IPS-20b (cell line): ENCODE results near the gene IFT25.

Experiments
- H3K27ac ChIP-seq: one replicate; pipeline ENCODE4 v1.5.1; 2013; ENCODE audit warnings: low read length
- H3K27me3 ChIP-seq: 2 replicates; pipeline ENCODE4 v1.6.1; 2013; ENCODE audit warnings: mild to moderate bottlenecking, low read length, inconsistent platforms; ENCODE audit not compliant: insufficient read depth
- H3K36me3 ChIP-seq: 2 replicates; pipeline ENCODE4 v1.6.1; 2013; ENCODE audit warnings: low read depth, mild to moderate bottlenecking, inconsistent platforms, low read length, moderate library complexity; ENCODE audit not compliant: insufficient read depth
- H3K4me1 ChIP-seq: 2 replicates; pipeline ENCODE4 v1.6.1; 2013; ENCODE audit warnings: mild to moderate bottlenecking, control low read depth, inconsistent platforms, low read length, moderate library complexity; ENCODE audit not compliant: insufficient read depth
- H3K4me3 ChIP-seq: 2 replicates; pipeline ENCODE4 v1.5.1; 2013; ENCODE audit warnings: mild to moderate bottlenecking, low read length, inconsistent platforms
- H3K9ac ChIP-seq: 2 replicates; pipeline ENCODE4 v1.6.1; 2013; ENCODE audit warnings: low read depth, mild to moderate bottlenecking, inconsistent platforms, low read length, moderate library complexity
- H3K9me3 ChIP-seq: 2 replicates; pipeline ENCODE4 v1.6.1; 2013; ENCODE audit warnings: mild to moderate bottlenecking, low read depth, low read length, inconsistent platforms; ENCODE audit not compliant: insufficient read depth

IFT25 gene

DNA sequence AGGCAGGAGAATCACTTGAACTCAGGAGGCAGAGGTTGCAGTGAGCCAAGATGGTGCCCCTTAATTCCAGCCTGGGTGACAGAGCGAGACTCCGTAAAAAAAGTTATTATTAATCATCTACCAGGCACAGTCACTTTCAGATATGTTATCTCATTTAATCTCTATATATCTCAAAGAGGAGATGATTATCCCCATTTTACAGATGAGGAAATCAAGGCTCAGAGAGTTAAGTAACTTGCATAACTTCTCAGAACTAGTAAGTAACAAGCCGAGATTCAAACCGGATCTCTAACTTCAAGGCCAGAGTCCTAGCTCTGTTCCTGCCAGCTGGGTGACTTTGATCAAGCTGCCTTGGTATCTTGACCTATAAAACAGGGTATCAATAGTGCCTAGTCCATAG is 34.1 kb downstream of the IFT25 start:
- no peaks in the 10 kb centered on the region for H3K27me3 ChIP-seq
- no peaks in the 10 kb centered on the region for H3K9me3 ChIP-seq
- H3K9ac ChIP-seq: no peak overlapping the region
- H3K4me1 ChIP-seq: peaks cover 24% of the 10 kb centered on the region
- H3K4me3 ChIP-seq: no peak overlapping the region
- no peaks in the 10 kb centered on the region for H3K36me3 ChIP-seq
- H3K27ac ChIP-seq: no peak overlapping the region

DNA sequence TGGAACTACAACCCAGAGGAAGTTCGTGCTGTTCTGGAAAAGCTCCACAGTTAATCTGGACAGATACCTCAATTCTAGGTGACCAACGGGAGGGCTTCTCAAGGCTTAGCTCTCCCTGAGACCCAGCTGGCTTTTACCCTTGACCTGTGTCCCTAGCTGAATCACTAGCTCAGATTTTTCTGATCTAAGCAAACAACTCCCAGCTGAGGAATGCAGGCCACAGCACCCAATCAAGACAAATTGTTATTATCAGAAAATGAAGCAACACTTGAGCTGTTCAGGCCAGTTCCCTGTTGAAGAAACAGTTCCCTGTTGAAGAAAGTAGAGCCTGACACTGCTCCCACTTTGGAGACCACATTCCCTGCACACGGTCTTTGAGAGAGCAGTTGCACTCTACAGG is 35.6 kb downstream of the IFT25 start:
- no peak overlapping the region for H3K9ac ChIP-seq
- H3K4me1 ChIP-seq: peaks cover 21% of the 10 kb centered on the region
- no peak overlapping the region for H3K27ac ChIP-seq
- no peaks in the 10 kb centered on the region for H3K36me3 ChIP-seq
- no peak overlapping the region for H3K4me3 ChIP-seq
- H3K9me3 ChIP-seq: no peaks in the 10 kb centered on the region
- H3K27me3 ChIP-seq: no peaks in the 10 kb centered on the region

- no peak overlapping the region for H3K27ac ChIP-seq
- no peaks in the 10 kb centered on the region for H3K4me1 ChIP-seq
- no peak overlapping the region for H3K4me3 ChIP-seq
- H3K9me3 ChIP-seq: no peaks in the 10 kb centered on the region
- no peaks in the 10 kb centered on the region for H3K27me3 ChIP-seq
- H3K9ac ChIP-seq: no peak overlapping the region
- no peaks in the 10 kb centered on the region for H3K36me3 ChIP-seq
Observed at GRCh38 chr1:53906121-53906520, 39.4 kb downstream of the IFT25 start.

- H3K4me1 ChIP-seq: no peaks in the 10 kb centered on the region
- H3K27me3 ChIP-seq: no peaks in the 10 kb centered on the region
- no peaks in the 10 kb centered on the region for H3K36me3 ChIP-seq
- no peak overlapping the region for H3K4me3 ChIP-seq
- H3K27ac ChIP-seq: no peak overlapping the region
- H3K9ac ChIP-seq: no peak overlapping the region
- H3K9me3 ChIP-seq: no peaks in the 10 kb centered on the region
Observed at GRCh38 chr1:53905509-53905908, 40.0 kb downstream of the IFT25 start.

- H3K4me1 ChIP-seq: no peaks in the 10 kb centered on the region
- no peaks in the 10 kb centered on the region for H3K9me3 ChIP-seq
- H3K27ac ChIP-seq: no peak overlapping the region
- H3K36me3 ChIP-seq: no peaks in the 10 kb centered on the region
- no peaks in the 10 kb centered on the region for H3K27me3 ChIP-seq
- no peak overlapping the region for H3K4me3 ChIP-seq
- no peak overlapping the region for H3K9ac ChIP-seq
Observed at GRCh38 chr1:53902235-53903138, 43.0 kb downstream of the IFT25 start.

GRCh38 chr1:53899708-53900107 is 45.8 kb downstream of the IFT25 start:
- H3K9ac ChIP-seq: no peak overlapping the region
- no peak overlapping the region for H3K4me3 ChIP-seq
- H3K4me1 ChIP-seq: no peaks in the 10 kb centered on the region
- H3K9me3 ChIP-seq: no peaks in the 10 kb centered on the region
- H3K27ac ChIP-seq: no peak overlapping the region
- H3K36me3 ChIP-seq: no peaks in the 10 kb centered on the region
- no peaks in the 10 kb centered on the region for H3K27me3 ChIP-seq

GRCh38 chr1:53899206-53899628 is 46.3 kb downstream of the IFT25 start:
- Histone ChIP-seq H3K9ac (no peak overlapping the region), H3K9me3 (no peaks in the 10 kb centered on the region), H3K27me3 (no peaks in the 10 kb centered on the region), H3K4me3 (no peak overlapping the region), H3K36me3 (no peaks in the 10 kb centered on the region), H3K4me1 (no peaks in the 10 kb centered on the region), H3K27ac (no peak overlapping the region)

GRCh38 chr1:53896635-53897229 is 48.8 kb downstream of the IFT25 start:
- Histone ChIP-seq H3K9me3 (no peaks in the 10 kb centered on the region), H3K4me1 (no peaks in the 10 kb centered on the region), H3K9ac (no peak overlapping the region), H3K27me3 (no peaks in the 10 kb centered on the region), H3K27ac (no peak overlapping the region), H3K4me3 (no peak overlapping the region), H3K36me3 (no peaks in the 10 kb centered on the region)

- Histone ChIP-seq H3K4me3 (no peak overlapping the region), H3K36me3 (no peaks in the 10 kb centered on the region), H3K27ac (no peak overlapping the region), H3K9me3 (no peaks in the 10 kb centered on the region), H3K4me1 (no peaks in the 10 kb centered on the region), H3K9ac (no peak overlapping the region), H3K27me3 (no peaks in the 10 kb centered on the region)
Observed at GRCh38 chr1:53895421-53895820, 50.1 kb downstream of the IFT25 start.

- Histone ChIP-seq H3K9ac (no peak overlapping the region), H3K27me3 (no peaks in the 10 kb centered on the region), H3K4me1 (no peaks in the 10 kb centered on the region), H3K4me3 (no peak overlapping the region), H3K9me3 (no peaks in the 10 kb centered on the region), H3K27ac (no peak overlapping the region), H3K36me3 (no peaks in the 10 kb centered on the region)
Observed at GRCh38 chr1:53894644-53895043, 50.9 kb downstream of the IFT25 start.

- no peaks in the 10 kb centered on the region for H3K9me3 ChIP-seq
- no peaks in the 10 kb centered on the region for H3K27me3 ChIP-seq
- no peak within 1 kb of the TSS for H3K9ac ChIP-seq
- no peaks in the 10 kb centered on the region for H3K4me1 ChIP-seq
- no peak within 1 kb of the TSS for H3K4me3 ChIP-seq
- H3K36me3 ChIP-seq: no peaks in the 10 kb centered on the region
- no peak within 1 kb of the TSS for H3K27ac ChIP-seq
Observed at GRCh38 chr1:53893999-53894636, 51.4 kb downstream of the IFT25 start, which contains the start of gene DIO1. TSS of gene DIO1 (plus strand) at chr1:53894187. CDS start at chr1:53894211, 24 bp downstream.

DNA sequence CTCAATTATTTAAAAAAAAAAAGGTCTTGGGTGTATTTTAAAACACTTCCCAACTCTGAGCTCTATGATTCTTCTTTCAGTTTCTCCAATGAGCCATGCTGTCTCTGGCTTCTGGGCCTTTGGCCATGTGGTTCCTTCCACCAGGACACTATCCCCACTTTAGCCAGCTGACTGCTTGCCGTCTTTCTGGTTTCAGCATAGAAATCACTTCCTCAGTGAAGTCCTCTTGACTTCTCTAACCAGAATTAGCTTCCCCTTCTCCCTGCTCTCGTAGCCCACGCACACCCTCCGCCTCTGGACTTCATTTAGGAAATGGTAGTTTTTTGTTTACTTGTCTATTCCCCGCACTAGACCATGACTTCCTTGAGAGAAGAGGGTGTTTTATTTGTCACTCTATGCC is 52.6 kb downstream of the IFT25 start:
- no peak overlapping the region for H3K27ac ChIP-seq

More for the DNA sequence above, 52.6 kb downstream of the IFT25 start:
- Histone ChIP-seq H3K9ac (no peak overlapping the region), H3K4me1 (no peaks in the 10 kb centered on the region), H3K27me3 (no peaks in the 10 kb centered on the region), H3K9me3 (no peaks in the 10 kb centered on the region), H3K4me3 (no peak overlapping the region), H3K36me3 (no peaks in the 10 kb centered on the region)
